ENCODE results near the gene RBBP8NL. TPM values are rescaled to one million over a fixed set of nuclear protein-coding genes. Genes with fewer than 3 reads are reported as not detected.

RBBP8NL gene
- total and polyA plus RNA-seq, 4 donors, result 0.21 to 1.3 (median 1.1) TPM

DNA sequence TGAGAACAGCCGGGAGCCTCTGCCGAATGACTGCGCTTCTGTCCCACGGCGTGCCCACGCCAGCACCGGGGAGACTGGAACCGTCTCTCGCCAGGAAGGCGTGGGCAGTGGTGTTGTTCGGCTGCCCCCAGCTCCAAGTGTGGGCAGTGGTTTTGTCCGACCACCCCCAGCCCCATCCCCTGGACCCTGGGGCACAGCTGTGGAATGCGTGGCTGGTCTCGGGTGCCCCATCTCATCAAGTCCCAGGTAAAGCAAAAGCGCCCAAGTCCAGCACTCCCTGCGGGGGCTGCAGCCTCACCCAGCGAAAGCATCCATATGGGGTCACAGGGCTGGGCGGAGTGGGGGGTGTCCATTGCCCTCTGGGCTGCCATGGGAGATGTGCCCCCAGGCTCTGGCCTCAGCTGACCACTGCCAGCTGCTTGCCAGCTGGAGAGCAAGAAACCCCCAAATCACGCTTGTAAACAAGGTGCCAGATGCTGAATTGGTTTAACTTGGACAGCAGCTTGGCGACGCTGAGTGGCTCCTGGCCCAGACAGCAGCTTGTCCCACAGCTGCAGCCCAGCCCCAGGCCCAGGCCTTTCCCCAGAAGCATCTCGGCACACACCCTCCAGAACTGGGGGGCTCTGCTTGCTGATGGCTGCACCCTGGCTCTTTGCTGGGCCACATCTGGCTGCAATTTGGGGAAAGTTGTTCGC is 24.7 kb downstream of the RBBP8NL start:
- H3K4me3 ChIP-seq, result no peak overlapping the region
- DNase-seq (no peak), ATAC-seq (ENCODE audit: insufficient read depth, low FRiP score) (no peak)
- WGBS, 2 donors, result 92% methylated on average over 23 of the region's 23 CpGs
- TF ChIP-seq, protein P1, sequence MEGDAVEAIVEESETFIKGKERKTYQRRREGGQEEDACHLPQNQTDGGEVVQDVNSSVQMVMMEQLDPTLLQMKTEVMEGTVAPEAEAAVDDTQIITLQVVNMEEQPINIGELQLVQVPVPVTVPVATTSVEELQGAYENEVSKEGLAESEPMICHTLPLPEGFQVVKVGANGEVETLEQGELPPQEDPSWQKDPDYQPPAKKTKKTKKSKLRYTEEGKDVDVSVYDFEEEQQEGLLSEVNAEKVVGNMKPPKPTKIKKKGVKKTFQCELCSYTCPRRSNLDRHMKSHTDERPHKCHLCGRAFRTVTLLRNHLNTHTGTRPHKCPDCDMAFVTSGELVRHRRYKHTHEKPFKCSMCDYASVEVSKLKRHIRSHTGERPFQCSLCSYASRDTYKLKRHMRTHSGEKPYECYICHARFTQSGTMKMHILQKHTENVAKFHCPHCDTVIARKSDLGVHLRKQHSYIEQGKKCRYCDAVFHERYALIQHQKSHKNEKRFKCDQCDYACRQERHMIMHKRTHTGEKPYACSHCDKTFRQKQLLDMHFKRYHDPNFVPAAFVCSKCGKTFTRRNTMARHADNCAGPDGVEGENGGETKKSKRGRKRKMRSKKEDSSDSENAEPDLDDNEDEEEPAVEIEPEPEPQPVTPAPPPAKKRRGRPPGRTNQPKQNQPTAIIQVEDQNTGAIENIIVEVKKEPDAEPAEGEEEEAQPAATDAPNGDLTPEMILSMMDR (IDR thresholded peaks at IDR 0.05; ENCODE audit: control extremely low read depth, extremely low read depth), result no peak
- no peaks in the 10 kb centered on the region for H3K9me3 ChIP-seq (ENCODE audit: control insufficient read depth in 4 of 4, insufficient read depth in 3 of 4, low read length in 3 of 4)
- peaks cover 0 to 10% (median 7%) of the 10 kb centered on the region in 4 donors for H3K36me3 ChIP-seq (ENCODE audit: control insufficient read depth in 4 of 4, insufficient read depth in 4 of 4, low read length in 4 of 4)
- H3K9ac ChIP-seq (ENCODE audit: insufficient read depth in 1 of 2, low read length in 2 of 2), result no peak overlapping the region
- no peak overlapping the region for H3K27ac ChIP-seq (ENCODE audit: low read depth in 1 of 2, low read length in 1 of 2)
- H3K4me1 ChIP-seq (ENCODE audit: control insufficient read depth in 5 of 5, insufficient read depth in 5 of 5, low read length in 5 of 5), result peaks cover 0 to 29% (median 4%) of the 10 kb centered on the region in 5 donors
- no peaks in the 10 kb centered on the region for H3K27me3 ChIP-seq (ENCODE audit: control insufficient read depth in 3 of 3, insufficient read depth in 3 of 3, low read length in 2 of 3)

GRCh38 chr20:62401331-62401779 is 26.0 kb downstream of the RBBP8NL start:
- Histone ChIP-seq H3K4me3 (no peak overlapping the region), H3K9ac (ENCODE audit: insufficient read depth in 1 of 2, low read length in 2 of 2) (no peak overlapping the region), H3K27me3 (ENCODE audit: control insufficient read depth in 3 of 3, insufficient read depth in 3 of 3, low read length in 2 of 3) (no peaks in the 10 kb centered on the region), H3K4me1 (ENCODE audit: control insufficient read depth in 5 of 5, insufficient read depth in 5 of 5, low read length in 5 of 5) (peaks cover 0 to 22% (median 4%) of the 10 kb centered on the region in 5 donors), H3K9me3 (ENCODE audit: control insufficient read depth in 4 of 4, insufficient read depth in 3 of 4, low read length in 3 of 4) (no peaks in the 10 kb centered on the region), H3K36me3 (ENCODE audit: control insufficient read depth in 4 of 4, insufficient read depth in 4 of 4, low read length in 4 of 4) (peaks cover 0 to 16% (median 8%) of the 10 kb centered on the region in 4 donors), H3K27ac (ENCODE audit: low read depth in 1 of 2, low read length in 1 of 2) (no peak overlapping the region)
- WGBS, 2 donors, result 85% methylated on average over 21 of the region's 21 CpGs
- DNase-seq, result no peak
- ATAC-seq (ENCODE audit: insufficient read depth, low FRiP score), result no peak
- TF ChIP-seq, protein P1 (IDR thresholded peaks at IDR 0.05; ENCODE audit: control extremely low read depth, extremely low read depth), result no peak

DNA sequence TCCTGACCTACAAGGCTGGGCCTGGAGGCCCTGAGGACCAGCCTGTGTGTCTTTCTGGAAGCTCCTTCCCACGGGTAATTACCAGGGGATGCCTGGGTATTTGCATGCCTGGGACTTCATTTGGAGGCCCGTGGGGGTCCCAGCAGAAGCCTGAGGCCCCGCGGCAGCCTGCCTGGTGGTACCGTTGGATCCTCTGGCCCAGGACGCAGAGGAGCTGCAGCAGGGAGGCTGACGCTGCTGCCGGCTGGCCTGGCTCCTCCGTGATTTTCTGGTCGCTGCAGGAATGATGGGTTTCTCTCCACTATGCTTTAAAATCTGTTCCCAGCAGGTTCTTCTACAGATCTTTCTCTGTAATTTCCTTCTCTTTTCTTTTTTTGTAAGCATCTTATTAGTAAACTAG is 26.8 kb downstream of the RBBP8NL start:
- Histone ChIP-seq H3K27ac (ENCODE audit: low read depth in 1 of 2, low read length in 1 of 2) (no peak overlapping the region), H3K4me1 (ENCODE audit: control insufficient read depth in 5 of 5, insufficient read depth in 5 of 5, low read length in 5 of 5) (peaks cover 0 to 13% (median 0%) of the 10 kb centered on the region in 5 donors), H3K27me3 (ENCODE audit: control insufficient read depth in 3 of 3, insufficient read depth in 3 of 3, low read length in 2 of 3) (no peaks in the 10 kb centered on the region), H3K9me3 (ENCODE audit: control insufficient read depth in 4 of 4, insufficient read depth in 3 of 4, low read length in 3 of 4) (no peaks in the 10 kb centered on the region), H3K4me3 (no peak overlapping the region), H3K9ac (ENCODE audit: insufficient read depth in 1 of 2, low read length in 2 of 2) (no peak overlapping the region), H3K36me3 (ENCODE audit: control insufficient read depth in 4 of 4, insufficient read depth in 4 of 4, low read length in 4 of 4) (peaks cover 0 to 16% (median 9%) of the 10 kb centered on the region in 4 donors)
- ATAC-seq (ENCODE audit: insufficient read depth, low FRiP score) (no peak), DNase-seq (no peak)
- TF ChIP-seq, protein P1 (IDR thresholded peaks at IDR 0.05; ENCODE audit: control extremely low read depth, extremely low read depth), result no peak
- WGBS, 2 donors, result 89 to 94% methylated on average over 10 of the region's 10 CpGs

Data from lung (tissue), 12 donors.